Measurements from ENCODE around the gene C9orf152.

- TF ChIP-seq CTCF (IDR thresholded peaks at IDR 0.05): peak; percentile 44 to 85 (median 76)
- no peak for TF ChIP-seq POLR2A (IDR thresholded peaks at IDR 0.05)
Observed at GRCh38 chr9:110217656-110218099, 9.7 kb upstream of the C9orf152 start.

All from esophagus squamous epithelium (tissue), 4 donors.